HCT116 (cell line): ENCODE results near the gene CASP1. TPM values are rescaled to one million over a fixed set of nuclear protein-coding genes. Genes with fewer than 3 reads are reported as not detected.

Source experiments
- ATAC-seq: fragments of 200-7000 bp; cut with Tn5 transposase; 2 replicates; pipeline ENCODE4 v1.9.1; 2020; ENCODE audit warnings: mild to moderate bottlenecking, moderate library complexity
- BruUV-seq: library from RNA; stranded (reverse); fragments of 400-500 nt; replicated peaks from 2 replicates; lab custom pipeline; 2021; lab: Mats Ljungman, UMichigan
- CTCF ChIA-PET: fragments of 300-600 bp; sonication (Branson Sonifier 250); formaldehyde crosslinking; loops from one replicate; lab custom pipeline; 2021; ENCODE audit warnings: antibody characterized with exemption; lab: Charles Lee
- POLR2A ChIA-PET: fragments of 300-600, 350-600 bp; sonication (Branson Sonifier 250); formaldehyde crosslinking; loops from one replicate; lab custom pipeline; 2021; ENCODE audit warnings: antibody characterized with exemption; lab: Charles Lee
- RAD21 ChIA-PET, 2 experiments: fragments of 300-600 bp; sonication (Branson Sonifier 250); formaldehyde crosslinking; loops; one replicate each; lab custom pipeline; 2023; ENCODE audit warnings: low total read pairs in 2 of 2; ENCODE audit not compliant: uncharacterized antibody in 2 of 2, unreplicated experiment in 2 of 2, low non-redundant PET in 1 of 2; lab: Charles Lee
- DNase-seq: peaks from one replicate; pipeline ENCODE4 v3.0.0-alpha.2; 2010; ENCODE audit warnings: low read depth, low spot score
- H2AFZ ChIP-seq: fragments of 200-600 bp; shearing (Covaris generic), sonication (generic); 2 replicates; pipeline ENCODE4 v1.6.1; 2017; ENCODE audit warnings: low read depth, mixed run types, mixed read lengths, antibody characterized with exemption, low read length; ENCODE audit not compliant: poor library complexity, severe bottlenecking
- H3K27ac ChIP-seq: 2 replicates; pipeline ENCODE4 v1.5.1; 2012; ENCODE audit warnings: low read depth, low read length
- H3K27me3 ChIP-seq: fragments of 200-600 bp; sonication (generic); 2 replicates; pipeline ENCODE4 v1.6.1; 2016; ENCODE audit warnings: mixed run types, low read length, mixed read lengths; ENCODE audit not compliant: insufficient read depth
- H3K36me3 ChIP-seq, 2 experiments: fragments of 200-500 bp in 1 of 2; fragments of 200-600 bp in 1 of 2; sonication (Bioruptor generic) in 1 of 2; sonication (generic) in 1 of 2; 2 replicates each; pipeline versions ENCODE4 v1.5.1 to v1.6.1; 2014 to 2016; ENCODE audit warnings: low read length in 2 of 2, inconsistent platforms in 1 of 2, mixed read lengths in 1 of 2, mixed run types in 1 of 2; ENCODE audit not compliant: insufficient read depth in 2 of 2, control insufficient read depth in 1 of 2
- H3K4me1 ChIP-seq, 2 experiments: fragments of 200-600 bp in 1 of 2; sonication (generic) in 1 of 2; 2 replicates each; pipeline versions ENCODE4 v1.5.1 to v1.6.1; 2012 to 2017; ENCODE audit warnings: low read length in 2 of 2, inconsistent platforms in 1 of 2, mild to moderate bottlenecking in 1 of 2, mixed read lengths in 1 of 2, mixed run types in 1 of 2, moderate library complexity in 1 of 2; ENCODE audit not compliant: insufficient read depth in 2 of 2, control insufficient read depth in 1 of 2
- H3K4me2 ChIP-seq: fragments of 200-600 bp; sonication (generic); 2 replicates; pipeline ENCODE4 v1.6.1; 2017; ENCODE audit warnings: mixed run types, low read length, mixed read lengths
- H3K4me3 ChIP-seq, 2 experiments: fragments of 200-600 bp in 1 of 2; sonication (generic) in 1 of 2; replicated peaks in 1 of 2; 2 replicates each; pipeline ENCODE4 v1.5.1; 2011 to 2016; ENCODE audit warnings: low read length in 2 of 2, control low read depth in 1 of 2, low read depth in 1 of 2, mild to moderate bottlenecking in 1 of 2, mixed read lengths in 1 of 2, mixed run types in 1 of 2
- H3K79me2 ChIP-seq: fragments of 200-600 bp; sonication (generic); 2 replicates; pipeline ENCODE4 v1.6.1; 2017; ENCODE audit warnings: mild to moderate bottlenecking, mixed run types, low read length, moderate library complexity, mixed read lengths; ENCODE audit not compliant: insufficient read depth
- H3K9ac ChIP-seq: fragments of 200-600 bp; sonication (generic); 2 replicates; pipeline ENCODE4 v1.6.1; 2016; ENCODE audit warnings: low read length, mixed read lengths
- H3K9me2 ChIP-seq: fragments of 200-600 bp; sonication (generic), shearing (Covaris generic); 2 replicates; pipeline ENCODE4 v1.6.1; 2017; ENCODE audit warnings: mixed run types, mild to moderate bottlenecking, moderate library complexity; ENCODE audit not compliant: insufficient read depth
- H3K9me3 ChIP-seq, 2 experiments: fragments of 200-500 bp in 1 of 2; fragments of 200-600 bp in 1 of 2; sonication (Bioruptor generic) in 1 of 2; sonication (generic) in 1 of 2; 2 replicates each; pipeline ENCODE4 v1.6.1; 2014 to 2017; ENCODE audit warnings: low read length in 2 of 2, mixed read lengths in 2 of 2, inconsistent platforms in 1 of 2, low read depth in 1 of 2, mild to moderate bottlenecking in 1 of 2, mixed run types in 1 of 2, moderate library complexity in 1 of 2; ENCODE audit not compliant: control insufficient read depth in 1 of 2, insufficient read depth in 1 of 2
- H4K20me1 ChIP-seq: fragments of 200-600 bp; sonication (generic), shearing (Covaris generic); 2 replicates; pipeline ENCODE4 v1.6.1; 2017; ENCODE audit warnings: mixed run types, mild to moderate bottlenecking, moderate library complexity; ENCODE audit not compliant: insufficient read depth
- EZH2 ChIP-seq: fragments of 200-600 bp; sonication (generic); IDR thresholded peaks from 2 replicates; pipeline ENCODE4 v1.6.1; 2017; ENCODE audit warnings: antibody characterized with exemption, mixed run types
- EZH2phosphoT487 ChIP-seq: fragments of 200-600 bp; IDR thresholded peaks from 2 replicates; pipeline ENCODE4 v1.6.1; 2018; ENCODE audit warnings: antibody characterized with exemption, borderline replicate concordance
- MAX ChIP-seq: IDR thresholded peaks from 2 replicates; pipeline ENCODE4 v1.6.1; 2012
- POLR2AphosphoS5 ChIP-seq: IDR thresholded peaks from 2 replicates; pipeline ENCODE4 v1.6.1; 2011; ENCODE audit warnings: mild to moderate bottlenecking, low read depth, low read length, moderate library complexity
- RAD21 ChIP-seq: IDR thresholded peaks from 2 replicates; pipeline ENCODE4 v1.6.1; 2012; ENCODE audit warnings: low read depth, mild to moderate bottlenecking
- REST ChIP-seq: IDR thresholded peaks from 2 replicates; pipeline ENCODE4 v1.6.1; 2012; ENCODE audit warnings: low read depth
- SP1 ChIP-seq: IDR thresholded peaks from 2 replicates; pipeline ENCODE4 v1.6.1; 2012; ENCODE audit warnings: low read depth
- SRF ChIP-seq: IDR thresholded peaks from 2 replicates; pipeline ENCODE4 v1.6.1; 2012; ENCODE audit warnings: low read depth
- TCF7L2 ChIP-seq: IDR thresholded peaks from 2 replicates; pipeline ENCODE4 v1.7.0; 2011; ENCODE audit warnings: borderline replicate concordance, inconsistent platforms; ENCODE audit not compliant: insufficient read depth, insufficient read length; ENCODE audit errors: extremely low read depth
- ZNF274 ChIP-seq: fragments of 200-500 bp; sonication (Bioruptor generic); IDR thresholded peaks from 2 replicates; pipeline ENCODE4 v1.6.1; 2014; ENCODE audit warnings: mild to moderate bottlenecking, low read depth, low read length, inconsistent platforms
- intact Hi-C: fragments of 100-400 bp; cut with micrococcal nuclease; formaldehyde crosslinking; loops from 2 replicates; pipeline ENCODE4 v1.10.0; 2022
- total RNA-seq: library from RNA; stranded (reverse); gene quantifications from one replicate; pipeline ENCODE4 v1.2.1, GENCODE V29; 2021; ENCODE audit not compliant: unreplicated experiment
- TF ChIP-seq, protein P1 (sequence below), 3 experiments: fragments of 200-600 bp in 1 of 3; sonication (generic) in 1 of 3; IDR thresholded peaks in 2 of 3; conservative IDR thresholded peaks in 1 of 3; 2 replicates each; pipeline ENCODE4 v1.5.1; 2012 to 2017; ENCODE audit warnings: low read depth in 2 of 3, low read length in 2 of 3, antibody characterized with exemption in 1 of 3, borderline replicate concordance in 1 of 3, control low read depth in 1 of 3, mild to moderate bottlenecking in 1 of 3, mixed read lengths in 1 of 3, mixed run types in 1 of 3, moderate library complexity in 1 of 3; ENCODE audit not compliant: insufficient read depth in 1 of 3
- TF ChIP-seq, protein P2 (sequence below): IDR thresholded peaks from 2 replicates; pipeline ENCODE4 v1.6.1; 2012

CASP1 gene
- total RNA-seq, 1 experiment from 2014 or later, result not detected

- BruUV-seq, result no TSS peak
- H2AFZ ChIP-seq, result no peak overlapping the region
- H4K20me1 ChIP-seq, result no peaks in the 10 kb centered on the region
- H3K4me1 ChIP-seq, result no peaks in the 10 kb centered on the region
- H3K9me2 ChIP-seq, result no peaks in the 10 kb centered on the region
- H3K4me3 ChIP-seq, result no peak overlapping the region
- POLR2A ChIA-PET, result no interaction called here
- RAD21 ChIA-PET, result no interaction called here
- TF ChIP-seq EZH2, result no peak
- no peak for TF ChIP-seq RAD21
- no peak for TF ChIP-seq SRF
- TF ChIP-seq MAX, result no peak
- TF ChIP-seq, all 23 proteins: peak for 0
- no peak overlapping the region for H3K4me2 ChIP-seq
- H3K79me2 ChIP-seq, result no peaks in the 10 kb centered on the region
- no peaks in the 10 kb centered on the region for H3K9me3 ChIP-seq
- DNase-seq (no peak), ATAC-seq (no peak)
- intact Hi-C loops, result no loop called here
- H3K36me3 ChIP-seq, result no peaks in the 10 kb centered on the region
- H3K9ac ChIP-seq, result no peak overlapping the region
- no peak overlapping the region for H3K27ac ChIP-seq
- CTCF ChIA-PET, result no interaction called here
- no peaks in the 10 kb centered on the region for H3K27me3 ChIP-seq
Observed at GRCh38 chr11:104992781-104993180, 42.2 kb downstream of the CASP1 start.

GRCh38 chr11:104991994-104992393 is 43.0 kb downstream of the CASP1 start:
- no peak overlapping the region for H2AFZ ChIP-seq
- no TSS peak for BruUV-seq
- no peaks in the 10 kb centered on the region for H3K9me3 ChIP-seq
- no peaks in the 10 kb centered on the region for H3K9me2 ChIP-seq
- intact Hi-C loops, result no loop called here
- POLR2A ChIA-PET, result no interaction called here
- H3K36me3 ChIP-seq, result no peaks in the 10 kb centered on the region
- H3K4me3 ChIP-seq, result no peak overlapping the region
- H3K27me3 ChIP-seq, result no peaks in the 10 kb centered on the region
- ATAC-seq, result no peak
- RAD21 ChIA-PET, result no interaction called here
- CTCF ChIA-PET, result no interaction called here
- H4K20me1 ChIP-seq, result no peaks in the 10 kb centered on the region
- no peak overlapping the region for H3K27ac ChIP-seq
- H3K4me1 ChIP-seq, result no peaks in the 10 kb centered on the region
- H3K79me2 ChIP-seq, result no peaks in the 10 kb centered on the region
- no peak for DNase-seq
- H3K9ac ChIP-seq, result no peak overlapping the region
- H3K4me2 ChIP-seq, result no peak overlapping the region
- TF ChIP-seq ZNF274 (no peak), TCF7L2 (no peak), REST (no peak), SP1 (no peak), POLR2AphosphoS5 (no peak), EZH2phosphoT487 (no peak), RAD21 (no peak)
- TF ChIP-seq, protein P1, sequence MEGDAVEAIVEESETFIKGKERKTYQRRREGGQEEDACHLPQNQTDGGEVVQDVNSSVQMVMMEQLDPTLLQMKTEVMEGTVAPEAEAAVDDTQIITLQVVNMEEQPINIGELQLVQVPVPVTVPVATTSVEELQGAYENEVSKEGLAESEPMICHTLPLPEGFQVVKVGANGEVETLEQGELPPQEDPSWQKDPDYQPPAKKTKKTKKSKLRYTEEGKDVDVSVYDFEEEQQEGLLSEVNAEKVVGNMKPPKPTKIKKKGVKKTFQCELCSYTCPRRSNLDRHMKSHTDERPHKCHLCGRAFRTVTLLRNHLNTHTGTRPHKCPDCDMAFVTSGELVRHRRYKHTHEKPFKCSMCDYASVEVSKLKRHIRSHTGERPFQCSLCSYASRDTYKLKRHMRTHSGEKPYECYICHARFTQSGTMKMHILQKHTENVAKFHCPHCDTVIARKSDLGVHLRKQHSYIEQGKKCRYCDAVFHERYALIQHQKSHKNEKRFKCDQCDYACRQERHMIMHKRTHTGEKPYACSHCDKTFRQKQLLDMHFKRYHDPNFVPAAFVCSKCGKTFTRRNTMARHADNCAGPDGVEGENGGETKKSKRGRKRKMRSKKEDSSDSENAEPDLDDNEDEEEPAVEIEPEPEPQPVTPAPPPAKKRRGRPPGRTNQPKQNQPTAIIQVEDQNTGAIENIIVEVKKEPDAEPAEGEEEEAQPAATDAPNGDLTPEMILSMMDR (IDR thresholded peaks at IDR 0.05 in 2 of 3, conservative IDR thresholded peaks at IDR 0.05 in 1 of 3; ENCODE audit: borderline replicate concordance in 1 of 3, insufficient read depth in 1 of 3, low read depth in 2 of 3, low read length in 2 of 3), result no peak
- TF ChIP-seq, protein P2, sequence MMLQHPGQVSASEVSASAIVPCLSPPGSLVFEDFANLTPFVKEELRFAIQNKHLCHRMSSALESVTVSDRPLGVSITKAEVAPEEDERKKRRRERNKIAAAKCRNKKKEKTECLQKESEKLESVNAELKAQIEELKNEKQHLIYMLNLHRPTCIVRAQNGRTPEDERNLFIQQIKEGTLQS, result no peak
